Omental fat pad (tissue), 4 donors: ENCODE data around the gene FUT9. TPM values are rescaled to one million over a fixed set of nuclear protein-coding genes. Genes with fewer than 3 reads are reported as not detected.

ENCODE experiments used
- ATAC-seq: fragments of 150-250 bp; one replicate; pipeline ENCODE4 v1.9.1; 2016; ENCODE audit warnings: mild to moderate bottlenecking, moderate library complexity; ENCODE audit not compliant: low FRiP score
- DNase-seq: peaks from one replicate; pipeline ENCODE4 v3.0.0-alpha.2; 2019; ENCODE audit warnings: low spot score
- total RNA-seq, 4 donors: library from RNA; depleted of rRNA; stranded (reverse); fragments of >200 nt; gene quantifications; one replicate each; pipeline ENCODE4 v1.1.0, GENCODE V29; 2016
- TF ChIP-seq, protein P1 (sequence below), 3 donors: fragments of 450-650 bp; IDR thresholded peaks; one replicate each; pipeline ENCODE4 v1.5.1; 2016 to 2017; ENCODE audit warnings: antibody characterized with exemption in 3 of 3, mild to moderate bottlenecking in 3 of 3, moderate library complexity in 2 of 3

Gene FUT9
- total RNA-seq, 4 donors from 2014 or later, result not detected

- no peak for DNase-seq
- TF ChIP-seq, protein P1, sequence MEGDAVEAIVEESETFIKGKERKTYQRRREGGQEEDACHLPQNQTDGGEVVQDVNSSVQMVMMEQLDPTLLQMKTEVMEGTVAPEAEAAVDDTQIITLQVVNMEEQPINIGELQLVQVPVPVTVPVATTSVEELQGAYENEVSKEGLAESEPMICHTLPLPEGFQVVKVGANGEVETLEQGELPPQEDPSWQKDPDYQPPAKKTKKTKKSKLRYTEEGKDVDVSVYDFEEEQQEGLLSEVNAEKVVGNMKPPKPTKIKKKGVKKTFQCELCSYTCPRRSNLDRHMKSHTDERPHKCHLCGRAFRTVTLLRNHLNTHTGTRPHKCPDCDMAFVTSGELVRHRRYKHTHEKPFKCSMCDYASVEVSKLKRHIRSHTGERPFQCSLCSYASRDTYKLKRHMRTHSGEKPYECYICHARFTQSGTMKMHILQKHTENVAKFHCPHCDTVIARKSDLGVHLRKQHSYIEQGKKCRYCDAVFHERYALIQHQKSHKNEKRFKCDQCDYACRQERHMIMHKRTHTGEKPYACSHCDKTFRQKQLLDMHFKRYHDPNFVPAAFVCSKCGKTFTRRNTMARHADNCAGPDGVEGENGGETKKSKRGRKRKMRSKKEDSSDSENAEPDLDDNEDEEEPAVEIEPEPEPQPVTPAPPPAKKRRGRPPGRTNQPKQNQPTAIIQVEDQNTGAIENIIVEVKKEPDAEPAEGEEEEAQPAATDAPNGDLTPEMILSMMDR (IDR thresholded peaks at IDR 0.05), result no peak
- ATAC-seq, result no peak
These were observed 44.5 kb downstream of the FUT9 start for GRCh38 chr6:96060249-96060648.

- ATAC-seq (no peak), DNase-seq (no peak)
- TF ChIP-seq, protein P1 (IDR thresholded peaks at IDR 0.05), result no peak
These were observed 49.4 kb downstream of the FUT9 start for GRCh38 chr6:96065213-96065612.

GRCh38 chr6:96066376-96066775, 50.6 kb downstream of the FUT9 start:
- TF ChIP-seq, protein P1 (IDR thresholded peaks at IDR 0.05), result no peak
- DNase-seq (no peak), ATAC-seq (no peak)

DNA sequence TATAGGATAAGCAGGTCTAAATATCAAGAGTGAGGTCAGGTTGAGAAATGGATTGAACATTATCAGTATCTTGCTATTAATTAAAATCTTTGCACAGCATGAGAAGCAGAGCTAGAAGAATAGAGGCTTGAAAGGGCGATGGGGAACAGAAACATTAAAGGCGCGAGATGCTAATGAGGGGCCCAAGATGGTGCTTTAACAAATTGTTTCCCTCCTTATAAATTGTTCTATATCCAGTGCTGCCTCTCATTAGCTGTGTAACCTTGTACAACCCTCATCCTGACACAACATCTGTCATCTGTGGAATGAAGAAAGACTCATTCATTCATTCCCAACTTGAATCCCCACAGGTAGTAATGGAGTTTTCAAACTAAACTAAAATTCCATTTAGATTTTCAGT, 57.8 kb downstream of the FUT9 start:
- DNase-seq (no peak), ATAC-seq (no peak)
- TF ChIP-seq, protein P1 (IDR thresholded peaks at IDR 0.05), result no peak

DNA sequence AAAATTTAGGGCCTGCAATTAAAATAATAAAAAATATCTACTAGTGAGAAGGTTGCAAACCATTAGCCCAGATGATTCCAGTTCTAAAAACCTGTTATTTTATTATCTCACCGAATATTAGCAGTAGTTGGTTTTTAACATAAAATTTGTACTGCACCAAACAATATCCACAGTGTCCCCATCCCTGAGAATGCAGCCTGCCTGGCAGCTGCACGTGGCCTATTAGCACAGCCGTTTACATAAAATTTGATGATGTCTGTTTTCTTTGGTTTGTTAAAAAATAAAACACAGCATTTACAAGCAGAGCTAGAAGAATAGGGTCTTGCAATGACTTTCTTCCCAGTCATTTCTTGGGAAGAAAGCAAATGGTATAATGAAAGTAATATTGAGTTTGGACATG, 58.2 kb downstream of the FUT9 start:
- no peak for ATAC-seq
- no peak for DNase-seq
- TF ChIP-seq, protein P1 (IDR thresholded peaks at IDR 0.05), result no peak

GRCh38 chr6:96075826-96076225, 60.1 kb downstream of the FUT9 start:
- ATAC-seq (no peak), DNase-seq (no peak)
- TF ChIP-seq, protein P1 (IDR thresholded peaks at IDR 0.05), result no peak

- TF ChIP-seq, protein P1 (IDR thresholded peaks at IDR 0.05), result no peak
- no peak for ATAC-seq
- DNase-seq, result no peak
These were observed 71.0 kb downstream of the FUT9 start for GRCh38 chr6:96086745-96087144.
